ENCODE data around the gene POU2F3.

GRCh38 chr11:120324932-120325810 lies 85.2 kb downstream of the POU2F3 start, which contains the start of gene TLCD5:
- TF ChIP-seq POLR2A (IDR thresholded peaks at IDR 0.05) (peak in 2 of 4 donors; percentile 57 to 67), CTCF (IDR thresholded peaks at IDR 0.05) (no peak)

Measured in esophagus squamous epithelium (tissue), 4 donors.